ENCODE results near the gene USP13. TPM values are rescaled to one million over a fixed set of nuclear protein-coding genes. Genes with fewer than 3 reads are reported as not detected.

USP13 gene
- total RNA-seq, 1 experiment from 2014 or later: 33.0 TPM

- no peak for TF ChIP-seq EZH2 (IDR thresholded peaks at IDR 0.05; ENCODE audit: borderline replicate concordance, low read depth, low read length, poor library complexity, severe bottlenecking)
- TF ChIP-seq, protein P1, sequence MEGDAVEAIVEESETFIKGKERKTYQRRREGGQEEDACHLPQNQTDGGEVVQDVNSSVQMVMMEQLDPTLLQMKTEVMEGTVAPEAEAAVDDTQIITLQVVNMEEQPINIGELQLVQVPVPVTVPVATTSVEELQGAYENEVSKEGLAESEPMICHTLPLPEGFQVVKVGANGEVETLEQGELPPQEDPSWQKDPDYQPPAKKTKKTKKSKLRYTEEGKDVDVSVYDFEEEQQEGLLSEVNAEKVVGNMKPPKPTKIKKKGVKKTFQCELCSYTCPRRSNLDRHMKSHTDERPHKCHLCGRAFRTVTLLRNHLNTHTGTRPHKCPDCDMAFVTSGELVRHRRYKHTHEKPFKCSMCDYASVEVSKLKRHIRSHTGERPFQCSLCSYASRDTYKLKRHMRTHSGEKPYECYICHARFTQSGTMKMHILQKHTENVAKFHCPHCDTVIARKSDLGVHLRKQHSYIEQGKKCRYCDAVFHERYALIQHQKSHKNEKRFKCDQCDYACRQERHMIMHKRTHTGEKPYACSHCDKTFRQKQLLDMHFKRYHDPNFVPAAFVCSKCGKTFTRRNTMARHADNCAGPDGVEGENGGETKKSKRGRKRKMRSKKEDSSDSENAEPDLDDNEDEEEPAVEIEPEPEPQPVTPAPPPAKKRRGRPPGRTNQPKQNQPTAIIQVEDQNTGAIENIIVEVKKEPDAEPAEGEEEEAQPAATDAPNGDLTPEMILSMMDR (conservative IDR thresholded peaks at IDR 0.05; ENCODE audit: low read depth, low read length): no peak
- DNase-seq (ENCODE audit: low spot score): no peak
- POLR2A ChIA-PET (ENCODE audit: low non-redundant PET): no interaction called here
- CTCF ChIA-PET: no interaction called here
- BruUV-seq (replicated peaks): no TSS peak
- no peaks in the 10 kb centered on the region for H3K9me3 ChIP-seq (ENCODE audit: low read depth, low read length, poor library complexity, severe bottlenecking)
- no peaks in the 10 kb centered on the region for H3K27me3 ChIP-seq (replicated peaks; ENCODE audit: insufficient read depth, low read depth, low read length, poor library complexity)
- H3K27ac ChIP-seq (ENCODE audit: low read depth, low read length, poor library complexity, severe bottlenecking): no peak overlapping the region
- intact Hi-C loops (cut with micrococcal nuclease; ENCODE audit: unreplicated experiment): no loop called here
- H3K4me1 ChIP-seq (ENCODE audit: insufficient read depth, low read length, poor library complexity, severe bottlenecking): peaks cover 6% of the 10 kb centered on the region
- no peaks in the 10 kb centered on the region for H3K36me3 ChIP-seq (ENCODE audit: insufficient read depth, low read length, poor library complexity, severe bottlenecking)
- H3K4me3 ChIP-seq (ENCODE audit: low read depth, low read length, poor library complexity, severe bottlenecking): no peak overlapping the region
Observed at GRCh38 chr3:179697736-179698332, 45.0 kb downstream of the USP13 start.

DNA sequence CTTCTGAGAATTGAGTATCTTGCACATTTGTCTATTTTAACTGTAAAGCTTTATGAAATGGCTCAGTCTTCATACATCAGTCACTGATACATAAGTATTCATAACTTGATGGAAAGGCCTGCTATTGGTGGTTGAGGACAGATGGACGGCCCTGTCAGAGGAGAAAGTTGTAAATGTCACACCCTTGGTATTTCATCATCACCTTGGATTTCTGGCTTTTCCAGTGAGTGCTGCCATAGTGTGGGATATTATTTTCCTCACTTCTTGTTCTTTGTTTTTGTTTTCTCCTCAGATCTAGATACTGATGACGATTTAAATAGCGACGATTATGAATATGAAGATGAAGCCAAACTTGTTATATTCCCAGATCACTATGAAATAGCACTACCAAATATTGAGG, 47.9 kb downstream of the USP13 start:
- ChIA-PET POLR2A (ENCODE audit: low non-redundant PET) (no interaction called here), CTCF (no interaction called here)
- BruUV-seq (replicated peaks): no TSS peak
- Histone ChIP-seq H3K27me3 (replicated peaks; ENCODE audit: insufficient read depth, low read depth, low read length, poor library complexity) (no peaks in the 10 kb centered on the region), H3K4me1 (ENCODE audit: insufficient read depth, low read length, poor library complexity, severe bottlenecking) (no peaks in the 10 kb centered on the region), H3K27ac (ENCODE audit: low read depth, low read length, poor library complexity, severe bottlenecking) (no peak overlapping the region), H3K4me3 (ENCODE audit: low read depth, low read length, poor library complexity, severe bottlenecking) (no peak overlapping the region), H3K36me3 (ENCODE audit: insufficient read depth, low read length, poor library complexity, severe bottlenecking) (no peaks in the 10 kb centered on the region), H3K9me3 (ENCODE audit: low read depth, low read length, poor library complexity, severe bottlenecking) (no peaks in the 10 kb centered on the region)
- intact Hi-C loops (cut with micrococcal nuclease; ENCODE audit: unreplicated experiment): no loop called here
- no peak for DNase-seq (ENCODE audit: low spot score)
- TF ChIP-seq, protein P1 (conservative IDR thresholded peaks at IDR 0.05; ENCODE audit: low read depth, low read length): no peak
- TF ChIP-seq EZH2 (IDR thresholded peaks at IDR 0.05; ENCODE audit: borderline replicate concordance, low read depth, low read length, poor library complexity, severe bottlenecking): no peak

DNA sequence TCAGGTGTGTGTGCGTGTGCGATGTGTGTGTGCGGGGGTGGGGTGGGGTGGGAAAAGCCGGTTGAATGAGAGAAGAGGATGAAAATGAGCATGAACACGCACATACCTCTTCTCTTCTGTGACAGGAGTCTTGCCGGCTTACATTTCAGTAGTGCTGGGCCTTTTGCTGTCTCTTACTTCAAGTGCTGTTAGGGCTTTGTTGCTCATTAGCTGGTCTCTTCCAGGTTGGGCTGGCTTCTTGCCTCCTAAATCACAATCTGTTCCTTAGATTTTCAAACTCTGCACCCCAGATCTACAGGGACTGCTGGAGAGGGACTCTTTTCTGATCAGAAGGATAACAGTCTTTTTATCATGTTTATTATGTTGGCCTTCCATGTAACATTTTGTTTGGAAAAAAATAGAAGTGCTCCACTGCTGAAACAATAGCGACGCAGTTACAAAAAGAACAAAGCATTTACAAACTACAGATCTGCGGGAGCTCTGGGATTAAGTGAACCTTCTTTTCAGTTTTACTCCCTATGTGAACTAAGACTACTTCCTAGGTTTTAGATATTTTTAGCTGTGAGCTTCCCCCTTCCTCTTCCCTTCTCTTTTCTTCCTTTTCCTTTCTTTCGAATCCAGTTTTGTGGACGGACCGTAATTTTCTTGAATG, 48.5 kb downstream of the USP13 start:
- no TSS peak for BruUV-seq (replicated peaks)

More for the DNA sequence above, 48.5 kb downstream of the USP13 start:
- no peak overlapping the region for H3K4me3 ChIP-seq (ENCODE audit: low read depth, low read length, poor library complexity, severe bottlenecking)
- DNase-seq (ENCODE audit: low spot score): no peak
- POLR2A ChIA-PET (ENCODE audit: low non-redundant PET): no interaction called here
- intact Hi-C loops (cut with micrococcal nuclease; ENCODE audit: unreplicated experiment): no loop called here
- H3K36me3 ChIP-seq (ENCODE audit: insufficient read depth, low read length, poor library complexity, severe bottlenecking): no peaks in the 10 kb centered on the region
- H3K27ac ChIP-seq (ENCODE audit: low read depth, low read length, poor library complexity, severe bottlenecking): no peak overlapping the region
- TF ChIP-seq, protein P1 (conservative IDR thresholded peaks at IDR 0.05; ENCODE audit: low read depth, low read length): no peak
- no peak for TF ChIP-seq EZH2 (IDR thresholded peaks at IDR 0.05; ENCODE audit: borderline replicate concordance, low read depth, low read length, poor library complexity, severe bottlenecking)
- H3K27me3 ChIP-seq (replicated peaks; ENCODE audit: insufficient read depth, low read depth, low read length, poor library complexity): no peaks in the 10 kb centered on the region
- CTCF ChIA-PET: no interaction called here
- no peaks in the 10 kb centered on the region for H3K4me1 ChIP-seq (ENCODE audit: insufficient read depth, low read length, poor library complexity, severe bottlenecking)
- no peaks in the 10 kb centered on the region for H3K9me3 ChIP-seq (ENCODE audit: low read depth, low read length, poor library complexity, severe bottlenecking)
